Nephron (organoid): ENCODE data around the gene EFNA1.
A peak's percentile ranks its signal among the peaks of the same experiment; 100 is the strongest.

Experiments
- H3K27ac Mint-ChIP-seq, 3 experiments: 2 replicates each; pipeline ENCODE4 v1.8.0; 2020; ENCODE audit warnings: mixed read lengths in 3 of 3, mild to moderate bottlenecking in 2 of 3, moderate library complexity in 1 of 3
- H3K27me3 Mint-ChIP-seq: 2 replicates; pipeline ENCODE4 v1.8.0; 2021; ENCODE audit warnings: low read depth, mild to moderate bottlenecking, moderate library complexity, mixed read lengths
- H3K36me3 Mint-ChIP-seq: 2 replicates; pipeline ENCODE4 v1.8.0; 2020; ENCODE audit warnings: low read depth, mixed read lengths
- H3K4me1 Mint-ChIP-seq: 2 replicates; pipeline ENCODE4 v1.8.0; 2020; ENCODE audit warnings: mixed read lengths
- H3K4me3 Mint-ChIP-seq, 3 experiments: 2 replicates each; pipeline ENCODE4 v1.8.0; 2020; ENCODE audit warnings: mild to moderate bottlenecking in 3 of 3, mixed read lengths in 3 of 3, moderate library complexity in 2 of 3
- H3K9me3 Mint-ChIP-seq: 2 replicates; pipeline ENCODE4 v1.8.0; 2020; ENCODE audit warnings: mixed read lengths
- CTCF ChIP-seq, 3 experiments: fragments of 200-600 bp; sonication (generic); IDR thresholded peaks; one replicate each; pipeline ENCODE4 v1.5.0; 2021; ENCODE audit warnings: antibody characterized with exemption in 3 of 3; ENCODE audit not compliant: unreplicated experiment in 3 of 3

The EFNA1 gene

GRCh38 chr1:155134880-155135414 is 7.3 kb downstream of the EFNA1 start:
- Mint-ChIP-seq H3K27me3 (peaks cover 9% of the 10 kb centered on the region), H3K9me3 (no peaks in the 10 kb centered on the region), H3K27ac (peak overlapping the region; percentile 95 to 99 (median 99)), H3K4me1 (peaks cover 55% of the 10 kb centered on the region), H3K4me3 (peak overlapping the region; percentile 93 to 96 (median 94)), H3K36me3 (peaks cover 35% of the 10 kb centered on the region)
- TF ChIP-seq CTCF (IDR thresholded peaks at IDR 0.05; ENCODE audit: unreplicated experiment in 3 of 3): no peak

- Mint-ChIP-seq H3K36me3 (peaks cover 33% of the 10 kb centered on the region), H3K27ac (peak within 1 kb of the TSS; percentile 95 to 99 (median 99)), H3K9me3 (no peaks in the 10 kb centered on the region), H3K4me1 (peaks cover 55% of the 10 kb centered on the region), H3K4me3 (peak within 1 kb of the TSS; percentile 93 to 96 (median 94)), H3K27me3 (peaks cover 4% of the 10 kb centered on the region)
- TF ChIP-seq CTCF (IDR thresholded peaks at IDR 0.05; ENCODE audit: unreplicated experiment in 3 of 3): peak; percentile 21 to 46 (median 32)
These were observed 7.8 kb downstream of the EFNA1 start, which contains the start of gene SLC50A1 for GRCh38 chr1:155135415-155136028. TSS of gene SLC50A1 (plus strand) at chr1:155135852. CDS start at chr1:155135912, 60 bp downstream.

- peak overlapping the region; percentile 95 to 99 (median 99) for H3K27ac Mint-ChIP-seq
- peak overlapping the region; percentile 93 to 96 (median 94) for H3K4me3 Mint-ChIP-seq
- H3K36me3 Mint-ChIP-seq: peaks cover 22% of the 10 kb centered on the region
- no peaks in the 10 kb centered on the region for H3K27me3 Mint-ChIP-seq
- H3K9me3 Mint-ChIP-seq: no peaks in the 10 kb centered on the region
- no peak for TF ChIP-seq CTCF (IDR thresholded peaks at IDR 0.05; ENCODE audit: unreplicated experiment in 3 of 3)
- H3K4me1 Mint-ChIP-seq: peaks cover 44% of the 10 kb centered on the region
These were observed 9.1 kb downstream of the EFNA1 start for GRCh38 chr1:155136748-155137147.

GRCh38 chr1:155137154-155137949 is 9.7 kb downstream of the EFNA1 start:
- H3K27me3 Mint-ChIP-seq: no peaks in the 10 kb centered on the region

More at GRCh38 chr1:155137154-155137949, 9.7 kb downstream of the EFNA1 start:
- Mint-ChIP-seq H3K36me3 (peaks cover 19% of the 10 kb centered on the region), H3K9me3 (no peaks in the 10 kb centered on the region), H3K4me1 (peaks cover 42% of the 10 kb centered on the region), H3K27ac (peak overlapping the region; percentile 95 to 99 (median 99)), H3K4me3 (peak overlapping the region; percentile 93 to 96 (median 94))
- no peak for TF ChIP-seq CTCF (IDR thresholded peaks at IDR 0.05; ENCODE audit: unreplicated experiment in 3 of 3)
